Testis (tissue), 3 donors: ENCODE results near the gene LIM2. TPM values are rescaled to one million over a fixed set of nuclear protein-coding genes. Genes with fewer than 3 reads are reported as not detected.

ENCODE experiments used
- DNase-seq: peaks from one replicate; pipeline ENCODE4 v3.0.0-alpha.2; 2019
- H3K27ac ChIP-seq, 2 donors: fragments of 200-600 bp; sonication (generic); one replicate each; pipeline ENCODE4 v1.5.1; 2019
- H3K27me3 ChIP-seq: fragments of 200-600 bp; sonication (generic); one replicate; pipeline ENCODE4 v1.5.1; 2019
- H3K36me3 ChIP-seq: fragments of 200-600 bp; sonication (generic); one replicate; pipeline ENCODE4 v1.5.1; 2017; ENCODE audit warnings: low read depth; ENCODE audit errors: missing control alignments
- H3K4me1 ChIP-seq: fragments of 200-600 bp; sonication (generic); one replicate; pipeline ENCODE4 v1.5.1; 2019
- H3K4me3 ChIP-seq, 2 donors: fragments of 200-600 bp; sonication (generic); one replicate each; pipeline ENCODE4 v1.5.1; 2017 to 2019
- H3K9me3 ChIP-seq: fragments of 200-600 bp; sonication (generic); one replicate; pipeline ENCODE4 v1.5.1; 2017
- CTCF ChIP-seq, 3 experiments: fragments of 450-650 bp in 2 of 3; fragments of 200-600 bp in 1 of 3; sonication (generic) in 1 of 3; IDR thresholded peaks; one replicate each; pipeline ENCODE4 v1.5.1; 2016 to 2019; ENCODE audit warnings: antibody characterized with exemption in 3 of 3, mild to moderate bottlenecking in 2 of 3, moderate library complexity in 1 of 3
- POLR2A ChIP-seq: fragments of 450-650 bp; IDR thresholded peaks from one replicate; pipeline ENCODE4 v1.6.1; 2017; ENCODE audit warnings: antibody characterized with exemption, mild to moderate bottlenecking, moderate library complexity
- WGBS, 2 donors: methylation state at CpG; one replicate each; pipeline ENCODE4 v1.1.5; 2018; 5-methylcytosine and 5-hydroxymethylcytosine counted together
- intact Hi-C: fragments of 100-400 bp; cut with DNase I; formaldehyde crosslinking; loops from one replicate; pipeline ENCODE4 v1.15.1; 2023; ENCODE audit warnings: low total_unique reads
- polyA plus RNA-seq: library from polyadenylated mRNA; stranded (reverse); fragments of 350-450 nt; fragmentation: Illumina TruSeq; extraction: RNeasy Lipid Tissue Mini Kit (QIAGEN cat#74804); gene quantifications from one replicate; pipeline ENCODE4 v1.2.3, GENCODE V29; 2014; ENCODE audit warnings: low read depth, low replicate concordance; ENCODE audit not compliant: insufficient read depth
- total RNA-seq, 2 donors: library from RNA; depleted of rRNA; stranded (reverse); fragments of >200 nt; gene quantifications; one replicate each; pipeline ENCODE4 v1.2.3, GENCODE V29; 2016

Gene LIM2
- total and polyA plus RNA-seq, 3 donors from 2014 or later: 0.31 to 0.91 TPM; not detected in 1

- H3K9me3 ChIP-seq: no peaks in the 10 kb centered on the region
- no peak overlapping the region for H3K4me3 ChIP-seq
- H3K36me3 ChIP-seq: no peaks in the 10 kb centered on the region
- H3K27me3 ChIP-seq: no peaks in the 10 kb centered on the region
- H3K4me1 ChIP-seq: no peaks in the 10 kb centered on the region
- no peak overlapping the region for H3K27ac ChIP-seq
- no peak for DNase-seq
- no peak for TF ChIP-seq CTCF (IDR thresholded peaks at IDR 0.05)
- TF ChIP-seq POLR2A: no peak
- WGBS, 2 donors: 74 to 88% methylated on average over 4 of the region's 4 CpGs
- intact Hi-C loops: no loop called here
These were observed 57.4 kb downstream of the LIM2 start for GRCh38 chr19:51330366-51330765.

Other genes starting within 250 kb of the LIM2 start
- 1 to 10 TPM in 1 of 2 donors, under 1 TPM in 1; 0.79 to 1.2 TPM for gene SIGLEC7, start 245.7 kb downstream of the LIM2 start, total RNA-seq
- 2.0 TPM for gene SIGLEC7, start 245.7 kb downstream of the LIM2 start, polyA plus RNA-seq
- gene CD33, start 162.9 kb downstream of the LIM2 start, total RNA-seq: 1 to 10 TPM; 1.3 to 1.7 TPM
- 3.8 TPM for gene CD33, start 162.9 kb downstream of the LIM2 start, polyA plus RNA-seq
- 10 to 100 TPM; 18.7 to 23.8 TPM for gene SIGLECL1, start 136.9 kb downstream of the LIM2 start, total RNA-seq
- gene SIGLECL1, start 136.9 kb downstream of the LIM2 start, polyA plus RNA-seq: 103 TPM
- 10 to 100 TPM; 13.3 to 16.0 TPM for gene IGLON5, start 76.3 kb downstream of the LIM2 start, total RNA-seq
- gene IGLON5, start 76.3 kb downstream of the LIM2 start, polyA plus RNA-seq: 13.9 TPM
- gene VSIG10L, start 45.8 kb downstream of the LIM2 start, total RNA-seq: 10 to 100 TPM; 10.5 to 12.0 TPM
- 5.8 TPM for gene VSIG10L, start 45.8 kb downstream of the LIM2 start, polyA plus RNA-seq
- 100 to 1,000 TPM; 110 to 146 TPM for gene ETFB, start 21.6 kb downstream of the LIM2 start, total RNA-seq
- gene ETFB, start 21.6 kb downstream of the LIM2 start, polyA plus RNA-seq: 109 TPM
- gene CLDND2, start 19.0 kb downstream of the LIM2 start, total RNA-seq: 10 to 100 TPM; 10.0 to 26.4 TPM
- gene CLDND2, start 19.0 kb downstream of the LIM2 start, polyA plus RNA-seq: 41.2 TPM
- gene NKG7, start 15.3 kb downstream of the LIM2 start, total RNA-seq: under 1 TPM in 1 of 2 donors, not detected in 1; 0.63 TPM
- 8.7 TPM for gene NKG7, start 15.3 kb downstream of the LIM2 start, polyA plus RNA-seq
- 10 to 100 TPM; 23.1 to 31.2 TPM for gene C19orf84, start 2.6 kb upstream of the LIM2 start, total RNA-seq
- 38.8 TPM for gene C19orf84, start 2.6 kb upstream of the LIM2 start, polyA plus RNA-seq
- gene SIGLEC10, start 29.7 kb upstream of the LIM2 start, total RNA-seq: 1 to 10 TPM in 1 of 2 donors, under 1 TPM in 1; 0.87 to 2.2 TPM
- 2.3 TPM for gene SIGLEC10, start 29.7 kb upstream of the LIM2 start, polyA plus RNA-seq
- 1 to 10 TPM in 1 of 2 donors, under 1 TPM in 1; 0.31 to 3.1 TPM for gene SIGLEC8, start 70.5 kb upstream of the LIM2 start, total RNA-seq
- 0.61 TPM for gene SIGLEC8, start 70.5 kb upstream of the LIM2 start, polyA plus RNA-seq
- not detected for gene CEACAM18, start 90.6 kb upstream of the LIM2 start, total RNA-seq
- gene CEACAM18, start 90.6 kb upstream of the LIM2 start, polyA plus RNA-seq: not detected
- not detected for gene SIGLEC12, start 113.8 kb upstream of the LIM2 start, total RNA-seq
- gene SIGLEC12, start 113.8 kb upstream of the LIM2 start, polyA plus RNA-seq: 1.0 TPM
- gene SIGLEC6, start 143.7 kb upstream of the LIM2 start, total RNA-seq: 1 to 10 TPM in 1 of 2 donors, under 1 TPM in 1; 0.55 to 1.1 TPM
- gene SIGLEC6, start 143.7 kb upstream of the LIM2 start, polyA plus RNA-seq: 0.29 TPM
- 10 to 100 TPM; 12.1 to 12.3 TPM for gene ZNF175, start 183.3 kb upstream of the LIM2 start, total RNA-seq
- gene ZNF175, start 183.3 kb upstream of the LIM2 start, polyA plus RNA-seq: 11.0 TPM
- gene SIGLEC5, start 242.4 kb upstream of the LIM2 start, total RNA-seq: not detected
- gene SIGLEC5, start 242.4 kb upstream of the LIM2 start, polyA plus RNA-seq: not detected